Measurements from ENCODE around the gene ABCF3. TPM values are rescaled to one million over a fixed set of nuclear protein-coding genes. Genes with fewer than 3 reads are reported as not detected.

ABCF3 gene
- total RNA-seq, 1 donor = 32.4 TPM

- no peak for DNase-seq (ENCODE audit: low read depth)
- TF ChIP-seq CTCF (IDR thresholded peaks at IDR 0.05; ENCODE audit: insufficient read depth, low read length) = no peak
Measured at GRCh38 chr3:184211297-184211696, 25.3 kb downstream of the ABCF3 start.

GRCh38 chr3:184211718-184212117, 25.7 kb downstream of the ABCF3 start:
- no peak overlapping the region for H3K4me3 ChIP-seq (ENCODE audit: low read depth, low read length)
- no peak for TF ChIP-seq CTCF (IDR thresholded peaks at IDR 0.05; ENCODE audit: insufficient read depth, low read length)
- DNase-seq (ENCODE audit: low read depth) = no peak

More at GRCh38 chr3:184211297-184211696, 25.3 kb downstream of the ABCF3 start:
- no peak overlapping the region for H3K4me3 ChIP-seq (ENCODE audit: low read depth, low read length)

GRCh38 chr3:184218814-184219213, 32.8 kb downstream of the ABCF3 start:
- TF ChIP-seq CTCF (IDR thresholded peaks at IDR 0.05; ENCODE audit: insufficient read depth, low read length) = no peak
- DNase-seq (ENCODE audit: low read depth) = no peak
- H3K4me3 ChIP-seq (ENCODE audit: low read depth, low read length) = no peak overlapping the region

GRCh38 chr3:184222521-184222920, 36.5 kb downstream of the ABCF3 start:
- DNase-seq (ENCODE audit: low read depth) = peak; percentile 64
- no peak for TF ChIP-seq CTCF (IDR thresholded peaks at IDR 0.05; ENCODE audit: insufficient read depth, low read length)
- H3K4me3 ChIP-seq (ENCODE audit: low read depth, low read length) = no peak overlapping the region

GRCh38 chr3:184223946-184224345, 37.9 kb downstream of the ABCF3 start:
- TF ChIP-seq CTCF (IDR thresholded peaks at IDR 0.05; ENCODE audit: insufficient read depth, low read length) = no peak
- DNase-seq (ENCODE audit: low read depth) = no peak
- H3K4me3 ChIP-seq (ENCODE audit: low read depth, low read length) = no peak overlapping the region

- DNase-seq (ENCODE audit: low read depth) = no peak
- TF ChIP-seq CTCF (IDR thresholded peaks at IDR 0.05; ENCODE audit: insufficient read depth, low read length) = peak; percentile 91
- no peak overlapping the region for H3K4me3 ChIP-seq (ENCODE audit: low read depth, low read length)
Measured at GRCh38 chr3:184227481-184227935, 41.5 kb downstream of the ABCF3 start.
